HK-2 (cell line): ENCODE measurements around the gene MTG1.
"Not testable (repeated sequence)": the region's sequence is repeated elsewhere in the genome, so short reads cannot be mapped to it uniquely, and the experiment has no call there.

ENCODE experiments used
- DNase-seq: peaks from one replicate; pipeline ENCODE4 v3.0.0-alpha.2; 2018; ENCODE audit not compliant: unreplicated experiment

The MTG1 gene

DNA sequence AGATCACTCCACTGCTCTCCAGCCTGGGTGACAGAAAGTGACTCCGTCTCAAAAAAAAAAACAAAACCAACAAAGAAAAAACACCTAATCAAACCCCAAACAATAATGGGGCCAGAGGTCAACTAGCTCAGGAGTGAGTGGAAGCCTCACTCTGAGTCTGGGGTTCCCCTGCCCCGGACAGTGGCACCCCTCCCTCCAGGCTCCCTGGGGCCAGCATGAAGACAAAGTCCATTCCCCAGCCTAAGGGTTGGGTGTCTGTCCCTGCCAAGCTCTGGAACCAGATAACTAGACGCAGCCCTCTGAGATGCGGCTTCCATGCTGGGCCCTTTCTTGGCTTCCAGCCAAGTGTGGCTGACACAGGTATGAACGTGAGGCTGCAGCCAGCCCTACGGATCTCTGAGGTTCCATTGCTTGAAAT lies 34.4 kb upstream of the MTG1 start:
- no peak for DNase-seq

DNA sequence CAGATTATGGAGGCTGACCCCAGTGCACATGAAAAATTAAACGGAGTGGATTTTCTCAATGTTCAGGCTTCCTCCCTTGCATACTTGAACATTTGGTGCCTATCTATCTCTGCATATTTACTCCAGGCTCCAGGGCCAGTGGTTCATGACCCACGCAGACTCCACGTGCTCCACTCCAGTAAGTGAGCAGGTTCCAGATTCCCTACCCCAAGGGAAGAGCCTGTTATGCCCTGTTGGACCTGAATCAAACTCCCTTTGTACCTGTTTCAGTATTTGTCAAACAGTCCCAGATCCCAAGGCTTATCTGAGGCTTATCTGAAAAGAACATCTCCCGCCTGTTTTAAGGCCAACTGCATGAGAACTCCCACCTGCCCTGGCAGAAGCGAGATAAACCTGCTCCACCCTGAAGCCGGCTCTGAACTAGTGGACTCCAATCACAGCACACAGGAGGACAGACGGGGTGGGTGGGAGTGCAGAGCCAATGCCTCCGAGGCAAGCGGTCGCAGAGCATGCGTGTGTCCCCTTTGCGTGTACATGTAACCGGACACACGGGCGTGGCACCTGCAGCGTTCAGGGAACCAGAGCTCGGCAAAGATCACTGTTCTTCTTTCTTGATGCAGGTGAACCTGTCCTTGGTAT lies 33.9 kb upstream of the MTG1 start:
- no peak for DNase-seq

DNA sequence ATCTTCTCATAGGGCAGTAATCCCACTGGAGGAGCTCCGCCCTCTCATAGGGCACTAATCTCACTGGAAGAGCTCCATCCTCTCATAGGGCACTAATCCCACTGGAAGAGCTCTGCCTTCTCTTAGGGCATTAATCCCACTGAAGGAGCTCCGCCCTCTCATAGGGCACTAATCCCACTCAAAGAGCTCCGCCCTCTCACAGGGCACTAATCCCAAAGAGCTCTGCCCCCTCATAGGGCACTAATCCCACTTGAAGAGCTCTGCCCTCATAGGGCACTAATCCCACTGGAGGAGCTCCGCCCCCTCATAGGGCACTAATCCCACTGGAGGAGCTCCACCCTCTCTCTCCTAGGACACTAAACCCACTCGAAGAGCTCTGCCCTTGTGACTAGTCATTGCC lies 32.7 kb upstream of the MTG1 start:
- DNase-seq, result no peak

DNA sequence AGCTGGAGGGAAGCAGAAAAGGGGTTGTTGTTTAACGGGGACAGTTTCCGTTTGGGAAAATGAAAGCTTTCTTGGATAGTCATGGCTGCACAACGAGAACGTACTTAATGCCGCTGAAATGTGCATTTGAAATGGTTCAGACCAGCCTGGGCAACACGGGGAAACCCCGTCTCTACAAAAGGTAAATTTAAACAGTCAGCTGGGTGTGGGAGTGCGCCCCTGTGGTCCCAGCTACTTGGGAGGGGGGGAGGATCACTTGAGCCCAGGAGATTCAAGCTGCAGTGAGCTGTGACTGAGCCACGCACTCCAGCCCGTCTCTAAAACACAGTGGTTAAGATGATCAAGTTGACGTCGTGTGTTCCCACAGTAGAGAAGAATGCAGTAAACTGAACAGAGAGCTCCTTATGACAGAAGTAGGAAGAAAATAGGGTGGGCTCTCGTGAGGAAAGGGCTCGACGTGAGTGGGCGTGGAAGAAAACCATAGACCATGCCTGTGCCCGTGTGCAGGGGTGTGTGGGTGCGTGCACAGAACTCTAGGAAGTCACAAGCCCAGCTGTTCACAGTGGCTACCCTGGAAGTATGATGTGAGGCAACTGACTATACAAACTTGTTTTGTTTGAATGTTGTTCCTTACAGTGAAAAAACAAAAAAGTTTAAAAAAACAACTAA lies 32.0 kb upstream of the MTG1 start:
- DNase-seq, result no peak

DNA sequence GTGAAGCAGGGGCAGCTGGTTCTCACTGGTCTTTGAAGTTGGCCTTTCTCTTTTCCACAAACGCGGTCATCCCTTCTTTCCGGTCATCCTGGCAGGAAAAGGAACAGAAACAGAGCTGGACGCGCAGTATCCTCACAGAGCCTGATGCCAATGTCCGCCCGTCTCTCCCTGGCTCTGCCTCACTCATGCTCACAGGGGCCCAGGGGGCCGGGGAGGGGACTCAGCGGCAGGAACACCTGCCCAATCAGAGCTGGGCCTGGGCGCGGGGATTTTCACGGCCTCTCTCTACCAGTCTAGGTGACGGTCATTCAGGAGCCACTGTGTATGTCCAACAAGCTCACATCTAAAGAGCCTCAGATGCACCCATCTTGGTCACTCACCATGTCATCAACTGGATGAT lies 31.1 kb upstream of the MTG1 start:
- DNase-seq, result no peak

DNA sequence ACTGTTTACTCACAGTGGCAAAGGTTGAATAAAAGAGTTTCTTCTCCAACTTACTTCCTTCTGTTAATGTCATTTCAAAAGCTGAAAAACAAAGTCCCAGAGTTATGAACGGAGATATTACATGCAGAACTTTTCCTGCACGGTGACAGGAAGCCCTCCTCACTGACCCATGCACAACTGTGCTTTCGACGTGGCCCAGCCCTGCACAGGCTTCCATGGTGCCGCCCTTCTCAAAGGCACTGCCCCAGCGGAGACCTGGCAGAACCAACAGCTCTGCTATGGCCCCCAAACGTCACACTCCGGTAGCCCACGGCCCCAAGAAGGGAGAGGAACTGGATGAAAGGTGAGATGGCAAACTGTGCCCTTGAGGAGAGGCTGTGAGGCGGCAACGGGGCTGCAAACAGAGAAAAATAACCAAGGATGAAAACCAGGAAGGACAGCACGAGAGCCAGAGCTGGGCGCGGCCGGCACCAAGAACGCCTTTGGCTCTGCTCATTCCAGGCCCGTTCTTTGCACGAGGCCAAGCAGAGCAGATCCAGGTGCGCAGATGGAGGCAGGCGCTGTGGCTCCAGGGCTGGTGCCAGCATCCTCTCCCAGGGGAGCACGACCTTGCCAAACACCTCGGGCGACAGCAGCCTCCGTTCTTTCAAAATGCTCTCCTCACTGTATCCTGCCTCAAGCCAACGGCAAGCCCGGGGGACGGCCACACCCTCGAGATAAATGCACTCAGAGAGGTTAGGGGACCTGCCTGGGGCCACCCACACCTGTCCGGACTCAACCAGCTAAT lies 29.1 kb upstream of the MTG1 start:
- DNase-seq, result no peak

DNA sequence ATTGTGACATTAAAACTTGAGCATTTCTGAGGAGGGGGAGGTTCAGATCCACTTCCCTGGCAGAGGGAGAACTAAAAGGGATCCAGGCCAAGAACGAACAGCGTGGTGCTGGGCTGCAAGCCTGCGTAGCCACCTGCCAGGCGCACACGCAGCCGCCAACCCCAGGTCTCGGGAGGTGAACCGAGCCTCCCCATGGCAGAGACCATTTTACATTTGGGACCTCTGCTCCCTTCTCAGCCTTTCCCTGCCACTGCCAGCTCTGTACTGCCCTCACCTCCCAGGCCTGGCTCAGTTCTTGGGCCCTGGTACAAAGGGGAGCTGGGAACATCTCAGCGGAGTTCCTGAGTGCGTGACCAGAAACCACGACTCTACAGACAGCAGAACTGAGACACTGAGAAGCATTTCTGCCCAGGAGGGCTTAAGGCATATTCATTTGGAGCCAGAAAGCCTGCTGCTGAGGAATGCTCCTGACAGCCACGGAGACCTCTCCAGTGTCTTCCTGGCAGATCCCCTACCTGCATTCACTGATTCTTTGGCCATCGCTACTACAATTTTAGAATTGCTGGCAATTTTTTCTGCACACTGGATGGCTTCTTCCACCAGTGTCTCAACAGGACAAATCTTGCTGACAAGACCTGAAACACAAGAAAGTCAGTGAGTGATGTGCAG lies 28.4 kb upstream of the MTG1 start:
- no peak for DNase-seq

DNA sequence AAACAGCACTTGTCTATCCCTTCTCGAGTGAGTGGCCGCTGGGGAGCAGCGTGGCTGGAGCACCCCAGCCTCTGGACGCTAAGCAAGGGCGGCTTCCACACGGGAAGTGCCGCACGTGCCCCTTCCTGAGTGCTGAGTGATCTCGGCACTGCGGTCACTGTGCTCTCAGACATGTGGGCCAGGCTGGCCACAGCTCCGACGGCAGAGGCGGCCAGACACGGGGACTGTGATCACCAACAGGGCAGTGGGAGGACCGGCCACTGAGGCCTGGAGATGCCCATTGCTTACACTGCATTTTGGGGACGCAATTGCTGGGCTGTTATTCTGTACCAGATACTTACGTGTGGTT lies 27.9 kb upstream of the MTG1 start:
- no peak for DNase-seq

DNA sequence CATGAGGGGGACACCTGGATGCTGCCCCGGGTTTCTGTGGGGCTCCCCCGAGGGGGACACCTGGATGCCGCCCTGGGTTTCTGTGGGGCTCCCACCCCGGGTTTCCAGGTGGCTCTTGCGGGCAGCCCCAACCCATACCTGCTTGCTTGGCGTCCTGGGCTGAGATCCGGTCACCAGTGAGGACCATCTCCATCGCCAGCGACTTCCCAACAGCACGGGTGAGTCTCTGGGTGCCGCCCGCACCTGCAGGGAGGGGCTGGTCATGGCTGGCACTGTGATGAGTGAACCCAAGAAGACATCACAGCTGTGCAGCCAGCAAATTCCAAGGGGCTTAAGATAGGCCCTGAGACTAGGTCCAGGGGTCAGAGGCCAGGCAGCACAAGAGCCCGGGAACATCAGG lies 27.2 kb upstream of the MTG1 start:
- DNase-seq, result no peak

DNA sequence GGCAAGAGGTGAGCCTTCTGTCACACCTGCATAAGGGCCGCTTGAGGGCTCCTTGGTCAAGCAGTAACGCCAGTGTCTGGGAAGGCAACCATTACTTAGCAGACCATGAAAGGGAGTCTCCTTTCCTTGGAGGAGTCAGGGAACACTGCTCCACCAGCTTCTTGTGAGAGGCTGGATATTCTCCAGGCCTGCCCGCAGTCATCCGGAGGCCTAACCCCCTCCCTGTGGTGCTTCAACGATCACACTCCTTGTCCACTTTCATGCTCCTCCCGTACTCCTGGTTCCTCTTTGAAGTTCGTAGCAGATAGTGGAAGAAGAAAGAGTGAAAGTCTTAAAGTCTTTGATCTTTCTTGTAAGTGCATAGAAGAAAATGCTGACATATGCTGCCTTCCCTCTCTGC lies 26.5 kb upstream of the MTG1 start:
- DNase-seq, result not testable (repeated sequence)

DNA sequence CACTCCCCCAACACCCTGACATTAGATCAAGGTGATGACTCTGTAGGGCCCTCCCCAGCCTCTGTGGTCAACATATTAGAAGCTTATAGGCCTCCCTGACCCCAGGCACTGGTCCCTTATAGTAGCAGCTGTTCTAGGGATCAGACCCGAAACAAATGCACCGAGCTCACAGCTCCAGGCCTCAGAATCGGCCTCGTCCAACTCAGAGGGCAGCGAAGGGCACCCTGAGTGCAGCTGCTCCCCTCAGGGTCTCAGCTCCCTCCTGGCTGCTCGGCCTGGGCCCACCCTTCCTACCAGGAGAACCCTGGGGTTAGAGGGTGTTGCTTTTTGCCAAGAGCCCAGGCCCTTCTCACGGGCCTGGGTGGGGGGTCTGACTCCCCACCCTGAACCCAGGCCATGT lies 25.8 kb upstream of the MTG1 start:
- no peak for DNase-seq

DNA sequence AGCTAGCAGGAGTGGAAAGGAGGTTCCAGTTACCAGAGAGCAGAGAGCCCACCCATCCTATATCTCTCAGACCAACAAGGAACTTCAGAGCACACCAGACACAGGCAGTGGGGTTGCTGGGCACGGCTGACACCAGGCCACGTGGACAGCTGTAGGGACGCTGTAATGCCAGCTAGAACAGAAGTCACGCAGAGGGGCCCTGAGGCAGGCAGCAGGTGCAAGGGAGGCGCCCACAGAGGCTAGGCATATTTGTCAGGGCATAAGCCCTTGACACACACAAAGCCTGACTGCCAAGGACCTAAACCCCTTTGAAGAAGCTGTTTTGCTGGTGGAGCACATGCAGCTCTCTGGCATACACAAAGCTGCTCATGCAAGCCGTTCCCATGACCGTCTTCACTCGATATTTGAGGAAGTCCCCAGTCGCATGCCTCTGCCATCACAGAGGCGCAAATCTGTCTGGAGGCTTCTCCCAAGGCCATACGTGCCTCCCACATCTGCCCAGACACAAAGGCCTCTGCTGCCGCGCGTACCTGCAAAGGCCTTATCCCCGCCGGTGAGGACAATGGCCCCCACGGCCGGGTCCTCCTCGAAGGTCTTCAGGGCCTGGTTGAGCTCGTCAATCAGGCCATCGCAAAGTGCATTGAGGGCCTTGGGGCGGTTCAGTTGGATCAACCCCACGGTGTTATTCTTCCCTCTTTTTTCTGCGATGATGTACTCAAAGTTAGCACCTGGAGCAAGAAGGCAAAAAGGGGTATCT lies 23.7 kb upstream of the MTG1 start:
- no peak for DNase-seq

DNA sequence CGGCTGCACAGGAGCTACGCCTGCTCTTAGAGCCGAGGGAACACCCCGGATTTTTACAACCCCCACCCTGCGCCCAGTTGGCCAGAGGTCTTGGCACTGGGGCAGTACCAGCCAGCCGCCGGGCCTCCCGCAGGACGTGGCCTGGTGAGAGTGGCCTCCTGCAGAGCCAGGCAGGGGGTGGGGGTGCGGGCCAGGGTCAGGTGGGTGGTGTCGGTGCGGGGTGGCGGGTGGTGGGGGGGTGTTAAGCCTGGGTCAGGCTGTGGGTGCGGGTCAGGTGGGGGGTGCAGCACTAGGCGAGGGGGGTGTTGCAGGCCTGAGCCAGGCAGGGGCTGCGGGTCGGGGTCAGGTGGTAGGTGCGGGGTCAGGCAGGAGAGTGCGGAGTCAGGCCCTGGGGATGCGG lies 21.4 kb upstream of the MTG1 start:
- DNase-seq, result no peak

DNA sequence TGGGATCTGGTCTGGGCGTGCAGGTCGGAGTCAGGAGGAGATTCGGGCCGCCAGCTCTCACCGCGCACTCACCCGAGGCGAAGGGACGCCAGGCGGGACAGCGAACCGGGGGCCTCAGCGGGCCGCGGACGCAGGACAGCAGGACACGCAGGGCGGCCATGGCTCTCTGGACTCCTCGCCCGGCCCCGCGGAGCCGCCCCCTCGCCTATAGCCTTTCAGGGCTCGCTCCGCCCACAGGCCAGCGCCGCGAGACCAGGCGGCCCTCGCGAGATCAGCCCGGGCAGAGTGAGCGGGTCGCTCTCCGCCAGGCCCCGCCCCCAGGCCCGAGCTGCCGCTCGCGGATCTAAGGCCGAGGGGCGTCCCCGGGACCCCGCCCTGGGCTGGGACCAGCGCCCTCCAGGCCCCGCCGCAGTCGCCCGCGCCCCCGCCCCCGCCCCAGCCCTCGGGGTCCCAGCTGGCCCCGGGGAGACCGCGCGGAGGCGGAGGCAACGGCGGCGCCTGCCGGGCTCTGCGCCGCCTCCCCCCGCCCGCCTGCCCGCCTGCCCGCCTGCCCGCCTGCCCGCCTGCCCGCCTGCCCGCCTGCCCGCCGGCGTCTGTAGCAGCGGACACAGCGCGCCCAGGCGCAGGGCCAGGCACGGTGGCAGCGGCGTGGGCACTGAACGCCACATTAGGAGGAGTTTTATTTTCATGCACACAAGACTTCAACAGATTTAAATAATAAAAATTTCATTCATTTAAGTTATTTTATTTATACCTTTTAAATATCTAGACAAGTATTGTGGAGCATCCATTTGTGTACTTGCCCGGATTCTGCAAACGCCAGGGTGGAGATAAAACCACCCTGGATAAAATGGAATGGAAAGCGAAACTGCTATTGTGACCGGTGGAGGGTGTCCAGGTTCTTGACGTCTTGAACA lies 20.5 kb upstream of the MTG1 start, which contains the start of gene ECHS1:
TSS of gene ECHS1 (minus strand) at position 181 of the 917 bp plus-strand sequence. CDS start at position 160, 21 bp downstream.
- DNase-seq, result peak; percentile 96

DNA sequence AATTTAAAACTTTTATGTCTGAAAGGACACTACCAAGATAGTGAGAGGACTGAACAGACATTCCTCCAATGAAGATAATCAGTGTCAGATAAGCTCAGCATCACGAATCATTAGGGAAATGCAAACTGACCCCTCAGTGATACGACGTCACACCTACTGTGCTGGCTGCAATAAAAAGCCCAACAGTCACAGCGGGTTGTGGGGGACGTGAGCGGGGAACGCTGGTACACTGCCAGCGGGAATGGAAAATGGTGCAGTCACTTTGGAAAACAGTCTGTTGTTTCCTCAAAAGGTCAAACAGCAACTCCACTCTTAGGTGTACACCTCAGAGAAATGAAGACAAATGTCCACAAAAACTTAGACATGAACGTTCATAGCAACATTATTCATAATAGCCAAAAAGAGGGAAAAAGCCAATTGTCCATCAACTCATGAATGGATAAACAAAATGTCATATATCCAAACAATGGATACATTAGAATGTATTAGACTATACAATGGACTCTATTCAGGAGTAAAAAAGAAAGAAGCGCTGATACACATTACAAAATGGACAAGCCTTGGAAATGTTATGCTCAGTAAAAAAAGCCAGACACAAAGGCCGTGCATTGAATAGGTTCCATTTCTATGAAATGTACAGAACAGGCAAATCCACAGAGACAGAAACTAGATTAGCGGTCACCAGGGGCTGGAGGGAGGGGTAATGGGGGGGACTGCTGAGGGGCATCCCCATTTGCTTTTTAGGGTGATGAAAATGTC lies 18.4 kb upstream of the MTG1 start:
- DNase-seq, result no peak

DNA sequence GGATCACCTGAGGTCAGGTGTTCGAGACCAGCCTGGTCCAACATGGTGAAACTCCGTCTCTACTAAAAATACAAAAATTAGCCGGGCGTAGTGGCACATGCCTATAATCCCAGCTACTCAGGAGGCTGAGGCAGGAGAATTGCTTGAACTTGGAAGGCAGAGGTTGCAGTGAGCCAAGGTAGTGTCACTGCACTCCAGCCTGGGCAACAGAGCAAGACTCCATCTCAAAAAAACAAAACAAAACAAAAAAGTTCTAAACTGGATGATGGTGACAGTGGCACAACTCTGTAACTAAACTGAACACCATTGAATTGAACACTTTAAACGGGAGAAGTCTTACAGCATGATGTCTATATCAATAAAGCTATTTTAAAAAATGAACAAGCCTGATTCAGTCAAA lies 17.8 kb upstream of the MTG1 start:
- not testable (repeated sequence) for DNase-seq

DNA sequence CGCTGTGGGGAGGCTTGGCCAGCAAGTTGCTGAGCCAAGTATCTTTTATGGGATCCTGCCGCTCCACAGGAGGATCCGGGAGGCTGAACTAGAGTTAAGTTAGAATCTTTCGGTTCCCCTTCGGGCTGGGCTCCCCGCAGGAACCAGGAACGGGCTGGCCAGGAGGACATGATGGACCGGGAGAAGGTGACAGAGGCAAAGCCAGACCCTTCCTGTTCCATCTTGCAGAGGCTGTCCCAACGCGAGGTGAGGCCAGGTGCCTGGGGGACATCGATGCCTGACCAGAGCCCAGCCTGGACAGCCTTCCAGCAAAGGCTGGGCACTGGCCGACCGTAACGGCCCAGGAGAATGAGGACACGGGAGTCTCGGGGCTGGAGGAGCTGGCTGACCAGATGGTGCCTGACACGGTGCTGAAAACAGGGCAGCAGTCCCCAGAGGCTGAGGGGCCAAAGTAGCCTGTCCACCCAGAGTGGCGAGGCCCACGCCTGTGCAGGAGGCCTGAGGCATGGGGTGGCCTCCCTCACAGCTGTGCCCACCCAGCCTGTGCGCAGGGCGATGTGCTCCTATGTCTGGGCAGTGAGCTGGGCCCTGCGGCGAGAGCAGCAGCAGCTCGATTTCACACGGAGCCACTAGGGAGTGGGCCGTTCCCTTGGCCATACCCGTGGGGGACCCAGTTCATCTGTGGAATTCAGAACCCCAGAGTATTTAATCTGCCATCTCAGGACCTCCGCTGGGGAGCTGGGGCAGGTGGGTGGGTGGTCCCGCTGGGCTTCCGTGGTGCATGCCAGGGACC lies 16.7 kb upstream of the MTG1 start:
- no peak for DNase-seq

DNA sequence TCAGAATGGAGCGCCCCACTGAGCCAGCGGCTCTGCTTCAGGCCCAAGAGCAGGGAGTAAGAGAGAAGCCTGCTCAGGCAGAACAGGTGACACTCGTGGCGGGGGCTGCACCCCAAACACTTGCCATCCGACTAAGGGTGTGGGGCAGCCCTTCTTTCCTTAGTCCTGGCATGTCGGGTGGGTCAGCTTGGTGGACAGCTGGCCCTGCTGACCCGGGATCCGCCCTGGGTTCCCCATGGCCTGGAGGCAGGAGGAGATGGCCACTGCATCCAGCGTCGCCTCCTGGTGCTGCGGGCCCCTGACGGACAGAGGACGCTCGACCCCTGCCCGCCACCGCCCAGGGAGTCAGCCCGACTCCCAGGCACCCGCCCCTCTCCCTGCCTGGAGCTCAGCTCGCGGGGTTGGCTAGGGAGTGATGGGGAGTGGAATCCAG lies 16.1 kb upstream of the MTG1 start:
- no peak for DNase-seq
